NK-92 (cell line): Measurements from ENCODE around the gene DNAJC7.
"Not testable (repeated sequence)": the region's sequence is repeated elsewhere in the genome, so short reads cannot be mapped to it uniquely, and the experiment has no call there.

Experiments used
- DNase-seq: peaks from one replicate; lab custom pipeline; 2025; ENCODE audit not compliant: unreplicated experiment; lab: John Stamatoyannopoulos, UW

The DNAJC7 gene

DNA sequence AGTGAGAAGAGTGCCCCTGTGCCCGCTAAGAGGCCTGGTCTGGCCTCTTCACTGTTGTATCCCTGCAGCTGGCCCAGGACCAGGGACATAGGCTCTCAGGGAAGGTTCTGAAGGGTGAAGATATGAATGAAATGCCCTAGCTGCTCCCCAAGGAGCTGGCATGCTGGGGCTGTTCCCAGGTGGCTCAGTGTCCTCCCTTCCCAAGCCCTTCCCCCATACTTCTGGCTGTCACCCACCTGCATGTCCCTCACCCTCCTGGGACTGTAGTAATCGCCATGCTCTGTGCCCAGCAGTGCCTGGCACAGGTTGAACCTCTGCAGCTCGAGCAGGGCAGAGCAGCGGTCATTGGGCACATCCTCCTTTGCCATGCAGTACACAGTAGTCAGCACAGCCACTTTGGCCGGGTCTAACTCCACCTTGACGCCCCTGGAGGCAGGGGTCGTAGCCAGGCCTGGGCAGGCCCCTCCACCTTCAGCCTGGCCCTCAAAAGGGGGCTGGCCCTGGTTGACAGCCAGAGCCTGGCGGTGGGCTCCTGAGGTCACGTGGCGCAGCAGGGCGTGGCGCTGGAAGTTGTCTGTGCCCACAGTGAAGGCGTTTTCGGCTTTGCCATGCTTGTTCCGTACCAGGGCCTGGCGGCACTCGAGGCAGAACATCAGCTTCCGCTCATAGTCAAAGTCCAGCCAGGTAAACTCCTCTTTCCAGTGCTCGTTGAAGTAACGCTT lies 25.5 kb upstream of the DNAJC7 start:
- DNase-seq, result no peak

DNA sequence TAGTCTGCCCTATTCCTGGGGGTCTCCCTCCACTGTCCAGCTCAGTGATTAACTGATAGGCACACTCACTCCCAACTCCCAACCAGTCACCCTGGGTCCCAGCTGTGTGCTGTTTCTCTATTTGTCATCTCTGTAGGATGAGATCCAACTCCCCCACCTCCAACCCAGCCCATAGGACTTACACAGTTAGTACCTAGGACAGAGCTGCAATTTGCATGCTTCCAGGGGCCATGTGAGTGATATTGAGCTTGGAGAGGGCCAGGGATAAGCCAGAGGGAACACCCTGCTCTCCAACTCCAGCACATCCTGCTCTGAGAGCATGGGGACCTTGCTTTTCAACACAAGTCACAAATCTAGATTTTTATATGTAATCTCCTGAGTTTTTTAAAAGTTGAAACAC lies 24.4 kb upstream of the DNAJC7 start:
- no peak for DNase-seq

DNA sequence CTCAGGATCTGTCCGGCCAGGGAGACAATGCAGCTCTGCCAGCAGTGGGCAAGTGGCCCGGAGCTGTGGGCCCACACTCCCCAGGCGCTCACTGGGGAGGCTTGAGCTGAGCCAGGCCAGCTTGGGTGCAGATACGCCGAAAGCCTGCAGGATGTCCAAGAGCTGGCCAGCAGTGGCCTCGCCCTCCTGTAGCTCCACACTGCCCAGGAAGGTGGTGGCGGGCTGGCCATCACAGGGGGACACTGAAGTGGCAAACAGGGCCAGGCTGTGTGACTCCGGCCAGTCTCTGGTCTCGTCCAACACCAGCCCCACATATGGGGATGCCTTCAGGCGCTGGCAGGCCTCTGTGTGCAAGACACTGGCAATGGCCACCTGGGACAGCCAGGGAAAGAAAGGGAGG lies 23.6 kb upstream of the DNAJC7 start:
- no peak for DNase-seq

DNA sequence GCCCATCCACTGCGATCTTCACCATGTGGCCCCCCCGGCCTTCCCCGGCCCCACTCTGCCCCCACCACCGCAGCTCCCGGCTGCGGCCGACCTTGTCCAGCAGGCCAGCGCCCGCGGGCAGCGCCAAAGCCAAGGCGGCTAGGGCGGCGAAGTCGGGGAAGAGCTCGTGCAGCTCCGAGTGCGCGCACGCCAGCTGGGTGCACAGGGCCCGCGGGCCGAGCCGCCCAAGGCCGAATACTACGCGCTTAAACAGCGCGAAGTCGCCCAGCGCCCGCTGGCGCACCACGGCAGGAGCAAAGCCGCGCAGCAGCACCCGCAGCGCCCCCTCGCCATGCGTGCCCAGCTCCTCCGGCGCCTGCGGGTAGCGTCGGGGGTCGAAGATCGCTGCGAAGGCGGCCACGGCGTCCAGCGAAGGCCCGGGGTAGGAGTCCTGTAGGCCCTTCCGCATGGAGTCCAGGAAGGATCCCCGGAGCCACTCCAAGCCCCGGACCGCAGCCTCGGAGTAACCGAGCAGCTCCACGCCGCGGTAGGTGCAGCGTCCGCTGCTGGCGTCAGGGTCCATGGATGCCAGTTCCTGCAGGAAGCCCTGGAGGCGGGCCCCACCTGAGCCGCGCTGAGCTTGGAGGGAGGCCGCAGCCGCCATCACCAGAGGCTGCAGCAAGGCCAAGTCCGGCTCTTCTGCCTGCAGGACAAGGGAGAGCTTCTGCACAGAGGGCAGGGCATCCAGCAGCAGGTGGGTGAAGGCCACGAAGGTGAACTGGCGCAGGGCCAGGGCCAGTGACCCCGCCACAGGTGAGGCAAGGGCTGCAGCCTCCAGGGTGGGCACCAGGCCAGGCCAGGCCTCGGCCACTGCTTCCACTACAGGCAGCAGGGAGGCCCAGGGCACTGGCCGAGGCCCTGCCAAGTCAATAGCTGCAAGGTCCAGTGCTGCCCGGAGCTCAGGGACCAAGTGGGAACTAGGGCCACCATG lies 22.8 kb upstream of the DNAJC7 start:
- DNase-seq, result no peak

DNA sequence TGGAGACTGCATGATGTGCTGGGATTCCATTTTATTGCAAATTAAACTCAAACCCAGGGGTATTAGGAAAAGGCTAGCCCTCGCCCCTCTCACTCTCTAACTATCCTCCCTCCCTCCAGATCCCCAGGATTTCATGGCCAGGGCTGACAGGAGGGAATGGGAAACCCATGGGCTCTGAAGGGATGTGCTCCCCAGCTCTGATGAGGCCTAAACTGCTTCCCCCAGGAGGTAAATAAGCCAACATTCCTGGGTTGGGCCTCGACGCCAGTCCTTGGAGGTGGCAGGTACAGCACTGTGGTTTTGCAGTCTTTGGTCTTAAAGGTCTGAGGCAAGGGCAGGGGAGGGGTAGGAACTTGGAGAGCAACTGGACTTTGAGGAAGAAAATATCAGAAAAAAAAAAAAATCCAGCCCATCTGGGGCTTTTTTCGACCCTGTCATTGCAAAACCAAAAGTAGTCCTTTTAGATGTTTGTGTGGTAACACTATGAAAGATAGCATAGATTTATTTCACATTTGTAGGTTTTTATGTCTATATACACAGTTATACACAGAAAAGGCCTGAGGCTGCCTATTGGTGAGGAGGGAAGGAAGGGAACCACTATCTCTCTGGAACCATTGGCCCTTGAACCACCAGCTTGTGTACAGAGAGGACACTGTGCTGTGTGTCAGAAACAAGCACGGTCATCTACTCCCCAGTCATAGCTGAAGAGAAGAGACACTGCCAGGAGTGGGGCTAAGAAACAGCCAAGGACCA lies 21.2 kb upstream of the DNAJC7 start:
- no peak for DNase-seq

DNA sequence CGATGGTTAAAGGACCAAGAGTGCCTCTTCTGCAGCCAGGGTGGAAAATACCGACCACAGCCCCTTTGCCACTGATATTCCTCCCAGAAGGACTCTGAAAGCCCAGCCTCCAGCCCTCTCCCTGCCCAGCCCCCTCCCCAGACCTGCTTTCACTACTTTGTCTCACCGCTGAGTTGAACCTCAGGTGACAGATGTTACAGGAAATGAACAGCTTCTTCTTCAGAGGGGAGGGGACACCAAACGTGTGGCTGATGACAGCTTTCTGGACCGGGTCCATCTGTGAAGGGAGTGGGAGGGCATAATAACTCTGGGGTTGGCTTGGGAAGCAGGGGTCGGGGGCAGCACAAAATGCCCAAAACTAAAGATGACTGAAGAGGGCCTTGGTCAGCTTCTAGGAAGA lies 16.8 kb upstream of the DNAJC7 start:
- no peak for DNase-seq

DNA sequence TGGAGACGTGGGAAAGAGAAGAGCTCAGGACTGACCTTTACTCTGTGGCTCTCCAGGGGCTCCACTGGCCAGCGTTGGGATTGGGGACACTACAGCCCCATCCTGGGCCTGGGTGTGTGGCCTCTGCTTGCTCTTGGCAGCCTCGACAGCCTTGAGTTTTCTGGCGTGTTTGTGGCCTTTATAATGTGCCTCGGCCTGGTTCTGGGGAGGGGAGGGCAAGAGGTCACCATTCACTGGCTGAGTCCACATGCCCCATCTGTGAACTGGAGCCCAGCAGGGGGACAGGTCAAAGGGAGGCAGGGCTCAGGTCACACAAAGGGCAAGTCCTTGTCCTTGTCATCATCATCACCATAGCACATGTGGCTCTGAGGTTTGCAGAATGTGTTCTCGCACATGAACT lies 14.3 kb upstream of the DNAJC7 start:
- no peak for DNase-seq

DNA sequence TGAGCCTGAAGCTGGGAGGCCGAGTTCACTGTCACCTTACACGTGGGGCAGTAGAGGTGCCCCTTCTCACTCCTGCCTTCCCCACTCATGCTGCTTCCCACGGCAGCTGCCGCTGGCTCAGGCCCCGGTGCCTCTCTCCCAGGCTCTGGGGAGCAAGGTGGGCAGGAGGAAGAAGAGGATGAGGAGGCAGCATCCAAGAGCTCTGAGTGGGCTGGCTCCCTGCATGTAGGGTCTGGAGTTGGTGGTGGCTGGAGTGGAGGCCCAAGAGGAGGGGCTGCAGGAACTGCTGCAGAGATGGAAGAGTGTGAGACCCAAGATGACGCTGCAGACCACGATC lies 11.5 kb upstream of the DNAJC7 start:
- DNase-seq, result no peak

DNA sequence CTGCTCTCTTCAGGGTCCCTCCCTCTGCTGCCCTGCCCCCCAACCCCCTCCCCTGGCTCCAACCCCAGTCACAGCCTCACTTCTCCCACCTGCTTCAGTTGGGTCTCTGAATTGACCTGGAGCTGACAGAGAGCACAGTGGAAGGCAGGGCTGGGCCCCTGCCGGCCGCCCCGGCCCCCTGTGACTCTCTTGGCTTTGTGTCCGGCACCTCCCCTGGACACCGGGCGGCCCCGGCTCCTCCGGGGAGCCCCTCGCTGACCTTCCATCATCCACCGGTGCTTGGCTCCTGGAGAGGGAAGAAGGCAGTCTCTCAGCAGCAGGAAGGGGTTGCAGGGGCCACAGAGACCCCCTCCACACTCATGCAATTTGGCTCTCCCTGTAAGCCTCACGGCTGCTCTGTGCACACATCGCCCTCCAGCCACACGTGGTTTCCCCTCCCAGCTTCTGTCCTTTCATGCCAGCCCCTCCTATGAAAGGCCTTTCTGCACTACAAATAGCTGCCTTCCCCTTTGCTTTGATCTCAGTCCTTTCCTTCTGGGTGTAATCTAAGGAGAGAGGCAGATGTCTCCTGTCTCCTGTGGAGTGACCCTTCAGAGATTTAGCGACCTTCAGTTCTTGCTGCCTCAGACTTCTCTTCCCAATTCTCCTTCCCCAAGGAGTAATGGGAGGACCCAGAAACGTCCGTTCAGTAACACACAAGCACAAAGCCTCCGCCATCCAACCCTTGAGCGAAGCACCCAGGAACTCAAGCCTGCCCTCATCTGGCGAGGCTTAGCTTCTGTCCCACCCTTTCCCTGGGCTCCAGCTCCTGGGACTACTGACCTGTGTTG lies 10.9 kb upstream of the DNAJC7 start:
- DNase-seq, result no peak

DNA sequence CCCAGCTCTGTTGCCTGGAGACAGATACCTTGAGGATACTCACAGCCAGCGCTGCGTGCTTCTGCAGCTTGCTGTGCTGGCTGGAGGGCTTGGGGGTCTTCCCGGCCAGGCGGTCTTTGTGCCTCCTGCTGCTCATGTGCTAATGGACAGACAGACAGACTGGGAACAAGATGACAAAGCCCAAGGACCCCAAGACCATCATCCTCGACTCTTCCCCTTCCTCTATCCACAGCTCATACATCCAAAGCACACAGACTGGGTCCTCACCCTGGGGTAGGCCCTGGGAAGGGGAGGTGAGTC lies 10.3 kb upstream of the DNAJC7 start:
- no peak for DNase-seq

DNA sequence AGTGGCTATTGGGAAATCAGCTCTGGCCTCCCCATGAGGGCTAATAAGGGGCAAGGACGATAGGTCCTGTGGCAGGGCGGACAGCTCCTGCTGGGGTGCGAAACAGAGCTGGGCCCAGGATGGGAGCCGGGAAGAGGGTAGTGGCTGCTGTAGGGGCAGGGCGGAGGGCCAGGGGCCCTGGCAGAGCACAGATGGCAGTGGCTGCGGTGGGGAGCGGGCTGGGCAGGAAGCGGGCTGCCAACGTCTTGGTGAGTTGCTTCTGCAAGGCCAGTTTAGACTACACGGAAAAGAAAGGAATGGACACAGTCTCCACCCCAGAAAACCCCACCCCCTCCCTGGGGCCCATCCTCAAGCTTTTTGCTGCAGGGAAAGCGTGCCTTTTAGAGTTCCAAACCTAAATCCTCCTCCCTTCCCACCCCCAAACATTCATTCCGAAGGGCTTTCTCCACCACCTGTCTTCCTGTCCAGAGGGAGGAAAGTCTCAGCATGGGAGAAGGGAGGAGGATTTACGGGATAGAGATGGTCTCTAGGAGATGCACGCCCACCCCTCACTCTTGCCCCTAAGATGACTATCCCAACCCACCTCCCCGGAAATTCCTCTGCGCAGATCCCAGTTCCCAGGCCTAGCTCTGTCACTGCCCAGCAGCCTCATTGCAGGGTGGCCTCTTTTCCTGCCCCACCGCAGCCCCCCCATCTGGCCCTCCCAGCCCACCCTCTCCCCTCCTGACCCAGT lies 9.8 kb upstream of the DNAJC7 start:
- DNase-seq, result no peak

DNA sequence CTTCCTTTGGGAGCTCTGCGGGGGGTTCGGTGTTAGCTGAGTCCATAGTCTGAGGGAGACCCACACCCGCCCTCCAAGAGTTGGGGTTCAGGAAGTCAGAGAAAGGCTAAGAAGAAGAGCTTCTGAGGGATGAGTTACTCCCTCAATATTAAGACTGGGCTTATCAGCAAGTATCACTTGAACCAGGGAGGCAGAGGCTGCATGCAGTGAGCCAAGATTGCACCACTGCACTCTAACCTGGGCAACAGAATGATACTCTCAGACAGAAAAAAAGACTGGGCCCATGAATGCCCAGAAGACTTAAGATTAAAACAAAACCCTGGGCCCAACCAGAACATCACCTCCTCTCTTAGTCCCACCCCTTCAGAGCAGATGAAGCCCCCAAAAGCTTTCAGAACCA lies 8.7 kb upstream of the DNAJC7 start:
- no peak for DNase-seq

DNA sequence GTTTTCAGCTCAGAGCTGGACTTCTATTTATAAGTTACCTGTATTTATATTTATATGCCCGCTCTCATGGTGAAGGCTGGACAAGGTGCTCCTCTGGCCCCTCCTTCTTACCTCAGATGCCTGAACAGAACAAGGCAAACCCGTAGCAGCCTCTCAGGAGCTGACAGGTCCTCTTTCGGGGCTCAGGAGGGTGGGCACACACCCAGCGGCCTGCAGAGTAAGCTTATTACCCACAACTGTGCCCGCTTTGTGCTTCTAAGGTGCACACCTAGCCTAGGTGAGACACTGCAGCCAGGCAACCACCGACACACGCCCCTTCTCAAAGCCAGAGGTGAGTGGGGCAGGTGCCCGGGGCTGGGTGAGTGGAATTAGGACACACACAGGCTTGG lies 7.9 kb upstream of the DNAJC7 start:
- DNase-seq, result no peak

DNA sequence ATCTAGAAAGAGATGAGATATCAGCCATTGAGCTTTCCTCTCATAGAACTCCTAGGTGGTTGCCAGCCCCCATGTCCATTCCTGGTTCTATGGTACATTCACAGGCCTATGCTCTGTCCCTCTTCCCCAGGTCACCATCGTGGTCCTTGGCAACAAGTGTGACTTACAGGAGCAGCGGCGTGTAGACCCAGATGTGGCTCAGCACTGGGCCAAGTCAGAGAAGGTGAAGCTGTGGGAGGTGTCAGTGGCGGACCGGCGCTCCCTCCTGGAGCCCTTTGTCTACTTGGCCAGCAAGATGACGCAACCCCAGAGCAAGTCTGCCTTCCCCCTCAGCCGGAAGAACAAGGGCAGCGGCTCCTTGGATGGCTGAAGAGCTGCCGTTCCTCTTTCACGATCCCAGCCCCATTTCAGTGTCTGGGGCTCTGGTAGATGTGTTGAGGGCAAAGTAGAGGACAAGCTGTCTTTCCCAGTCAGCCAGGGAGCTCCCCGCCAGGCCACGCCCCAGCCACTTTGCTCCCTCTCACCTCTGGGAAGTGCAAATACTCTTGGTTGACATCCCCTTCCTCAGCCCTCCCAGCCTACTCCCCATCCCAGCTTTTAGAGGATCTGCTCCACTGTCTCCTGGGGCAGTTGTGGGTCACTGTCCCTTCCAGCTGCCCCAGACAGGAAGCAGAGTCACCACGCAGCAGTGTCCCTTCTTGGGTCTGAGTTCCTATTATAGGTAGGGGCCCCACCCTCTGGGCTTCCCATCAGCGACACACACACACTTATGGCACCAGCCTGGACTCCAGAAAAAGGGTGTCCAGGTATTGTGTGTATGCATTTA lies 6.5 kb upstream of the DNAJC7 start:
- DNase-seq, result no peak

DNA sequence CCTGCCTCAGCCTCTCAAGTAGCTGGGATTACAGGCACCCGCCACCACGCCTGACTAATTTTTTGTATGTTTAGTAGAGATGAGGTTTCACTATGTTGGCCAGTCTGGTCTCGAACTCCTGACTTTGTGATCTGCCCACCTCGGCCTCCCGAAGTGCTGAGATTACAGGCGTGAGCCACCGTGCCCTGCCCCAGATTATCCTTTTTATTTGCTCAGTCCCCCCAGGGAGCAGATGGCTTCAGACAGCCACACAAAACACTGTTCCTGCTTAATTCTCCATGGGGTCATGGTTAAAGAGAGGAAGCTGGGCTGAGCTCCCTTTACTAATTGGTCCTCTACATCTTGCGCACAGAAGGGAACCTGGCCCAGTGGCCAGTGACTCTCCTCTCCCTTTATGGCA lies 3.6 kb upstream of the DNAJC7 start:
- not testable (repeated sequence) for DNase-seq

DNA sequence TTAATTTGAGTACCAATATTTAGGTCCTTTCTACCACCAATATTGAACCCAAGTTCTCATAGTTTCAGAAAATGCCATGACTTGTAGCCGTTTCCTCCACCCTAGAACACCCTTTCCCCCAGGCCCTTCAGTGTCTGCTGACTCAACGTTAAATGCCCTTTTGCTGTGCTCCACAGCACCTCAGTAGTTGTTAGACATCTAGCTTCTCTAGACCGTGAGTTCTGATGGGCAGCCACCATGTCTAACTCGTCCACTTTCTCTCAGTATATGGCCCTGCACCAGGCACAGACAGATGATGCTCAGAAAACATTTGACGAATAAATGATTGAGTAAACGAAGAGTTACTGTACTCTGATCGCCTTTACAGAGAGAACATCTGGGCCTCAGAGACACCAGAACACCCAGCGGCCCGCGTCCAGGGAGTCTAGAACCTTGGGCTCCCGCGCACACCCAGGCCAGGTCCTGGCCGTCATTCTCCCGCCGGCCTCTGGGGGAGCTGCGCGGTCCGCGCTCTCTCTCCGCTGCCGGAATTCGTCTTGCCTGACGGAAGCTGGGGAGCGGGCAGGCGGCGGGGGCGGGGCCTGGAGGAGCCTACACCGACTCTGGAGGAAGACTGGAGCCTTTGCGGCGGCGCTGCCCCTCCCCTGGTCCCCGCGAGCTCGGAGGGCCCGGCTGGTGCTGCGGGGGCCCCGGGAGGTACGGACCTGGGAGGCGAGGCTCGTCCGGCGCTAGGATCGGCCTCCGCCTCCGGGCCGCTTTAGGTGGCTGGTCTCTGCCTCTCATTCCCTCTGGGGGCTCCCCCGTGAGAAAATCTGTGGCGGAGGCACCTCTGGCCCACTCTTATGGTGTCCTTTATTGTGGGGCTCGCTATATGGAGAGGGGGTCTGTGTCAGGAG lies 2.5 kb upstream of the DNAJC7 start, which contains the start of gene NKIRAS2:
Gene NKIRAS2, plus strand, starts transcription at position 582 of the 896 bp plus-strand sequence. CDS start 1,488 bp downstream, outside the sequence.
- peak; percentile 46 for DNase-seq

DNA sequence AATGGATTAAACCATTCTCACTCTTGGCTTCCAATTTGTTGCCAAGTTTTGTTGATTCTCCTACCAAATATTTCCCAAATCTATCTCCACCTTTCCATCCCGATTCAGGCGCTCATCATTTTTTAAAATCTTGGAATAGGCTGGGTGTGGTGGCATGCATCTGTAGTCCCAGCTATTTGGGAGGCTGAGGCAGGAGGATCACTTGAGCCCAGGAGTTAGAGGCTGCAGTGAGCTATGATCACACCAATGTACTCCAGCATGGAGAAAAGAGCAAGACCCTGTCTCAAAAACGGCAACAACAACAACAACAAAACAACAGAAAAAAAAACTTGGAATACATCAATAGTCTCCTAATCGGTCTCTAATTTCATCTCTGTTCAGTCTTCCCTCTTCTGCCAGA lies 1.7 kb upstream of the DNAJC7 start:
- no peak for DNase-seq

DNA sequence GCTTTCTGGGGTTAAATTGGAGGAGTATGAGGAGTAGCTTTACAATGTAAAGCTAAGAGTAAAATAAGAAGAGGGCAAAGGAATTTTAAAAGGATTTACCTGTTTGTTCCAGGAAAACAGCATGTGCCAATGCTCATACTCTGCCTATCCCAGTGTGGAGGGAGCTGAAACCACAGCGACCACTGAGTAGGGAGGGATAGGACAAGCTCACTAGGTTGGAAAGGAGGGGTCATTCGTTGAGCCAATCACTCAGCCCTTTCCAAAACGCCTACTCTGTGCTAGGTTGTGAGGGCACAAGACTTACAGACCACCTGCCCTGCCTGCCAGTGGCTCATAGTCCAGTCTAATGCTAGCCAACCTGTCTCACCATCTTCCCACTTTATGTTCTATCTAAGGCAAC lies 1.1 kb upstream of the DNAJC7 start:
- no peak for DNase-seq

DNA sequence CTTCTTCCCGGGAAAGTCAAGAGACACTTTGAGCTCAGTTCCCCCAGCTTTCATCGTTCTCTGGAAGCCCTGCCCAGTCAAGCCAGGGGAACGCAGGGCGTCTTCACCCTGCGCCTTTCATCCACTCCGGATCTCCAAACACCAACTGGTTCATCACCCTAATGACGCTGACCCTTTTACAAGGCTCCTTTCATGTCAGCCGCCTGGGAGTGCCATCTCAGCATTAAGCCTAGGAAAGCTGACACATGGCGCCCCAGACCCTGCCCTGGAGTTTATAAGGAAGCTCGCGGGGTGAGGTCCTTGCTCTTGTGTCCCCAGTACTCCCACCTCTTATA lies 594 bp upstream of the DNAJC7 start:
- DNase-seq, result no peak
